ENCODE data around the gene NOS1. TPM values are rescaled to one million over a fixed set of nuclear protein-coding genes. Genes with fewer than 3 reads are reported as not detected.

The NOS1 gene
- total and polyA plus RNA-seq, 2 donors (not counting 3 experiments of a cell fraction or from before 2014, with no cell fraction given): not detected

- Histone ChIP-seq H3K9ac (replicated peaks; ENCODE audit: extremely low read depth, insufficient read depth, low read length) (no peak overlapping the region), H3K79me2 (ENCODE audit: control insufficient read depth, insufficient read depth, low read length) (no peaks in the 10 kb centered on the region), H3K9me1 (replicated peaks; ENCODE audit: control insufficient read depth, extremely low read depth, insufficient read depth, low read length) (no peaks in the 10 kb centered on the region), H2AFZ (ENCODE audit: low read depth, low read length) (no peak overlapping the region), H3K27me3 (ENCODE audit: control insufficient read depth in 2 of 2, insufficient read depth in 2 of 2, low read length in 2 of 2) (no peaks in the 10 kb centered on the region), H3K36me3 (ENCODE audit: control insufficient read depth in 2 of 2, extremely low read depth in 1 of 2, insufficient read depth in 2 of 2, low read length in 2 of 2) (no peaks in the 10 kb centered on the region), H3K4me3 (replicated peaks in 1 of 3; ENCODE audit: insufficient read depth in 1 of 3, low read depth in 1 of 3, low read length in 3 of 3) (no peak overlapping the region), H3K27ac (ENCODE audit: insufficient read depth, low read depth, low read length) (no peak overlapping the region), H4K20me1 (replicated peaks; ENCODE audit: control insufficient read depth, extremely low read depth, insufficient read depth, low read length) (no peaks in the 10 kb centered on the region), H3K9me3 (replicated peaks; ENCODE audit: control insufficient read depth, insufficient read depth, low read length) (no peaks in the 10 kb centered on the region), H3K4me2 (ENCODE audit: insufficient read depth, low read length) (no peak overlapping the region), H3K4me1 (ENCODE audit: control insufficient read depth, extremely low read depth, insufficient read depth, low read length) (no peaks in the 10 kb centered on the region)
- DNase-seq (ENCODE audit: low read depth, low spot score): no peak
- no peak for FAIRE-seq
- BruUV-seq (replicated peaks): no TSS peak
- ChIA-PET POLR2A (no interaction called here), CTCF (no interaction called here)
- intact Hi-C loops (cut with micrococcal nuclease) (no loop called here), dilution Hi-C loops (cut with MboI; ENCODE audit: extremely low pct_ligation_motif_present, low sequenced_read_pairs) (no loop called here)
- TF ChIP-seq MAX (IDR thresholded peaks at IDR 0.05; ENCODE audit: insufficient read depth, insufficient read length) (no peak), FOS (IDR thresholded peaks at IDR 0.05; ENCODE audit: borderline replicate concordance, insufficient read depth, low read length) (no peak), JUN (IDR thresholded peaks at IDR 0.05; ENCODE audit: borderline replicate concordance, insufficient read depth, insufficient read length, low read depth) (no peak)
Observed at GRCh38 chr12:117273091-117273490, 88.3 kb downstream of the NOS1 start.

GRCh38 chr12:117272690-117273089 lies 88.7 kb downstream of the NOS1 start:
- CTCF ChIA-PET: no interaction called here
- TF ChIP-seq POLR2A (IDR thresholded peaks at IDR 0.05; ENCODE audit: low read depth, low read length) (no peak), GATA2 (IDR thresholded peaks at IDR 0.05; ENCODE audit: insufficient read depth, insufficient read length, low read depth, low read length) (no peak), POLR2AphosphoS5 (IDR thresholded peaks at IDR 0.05; ENCODE audit: insufficient read depth, low read depth, low read length) (no peak), FOS (IDR thresholded peaks at IDR 0.05; ENCODE audit: borderline replicate concordance, insufficient read depth, low read length) (no peak), MAX (IDR thresholded peaks at IDR 0.05; ENCODE audit: insufficient read depth, insufficient read length) (no peak), EZH2 (IDR thresholded peaks at IDR 0.05; ENCODE audit: borderline replicate concordance, low read depth, low read length, severe bottlenecking) (no peak), JUN (IDR thresholded peaks at IDR 0.05; ENCODE audit: borderline replicate concordance, insufficient read depth, insufficient read length, low read depth) (no peak), CTCF (IDR thresholded peaks at IDR 0.05; ENCODE audit: extremely low read depth in 1 of 2, insufficient read depth in 1 of 2, low read depth in 1 of 2, low read length in 2 of 2) (no peak), MYC (IDR thresholded peaks at IDR 0.05; ENCODE audit: low read depth, low read length) (no peak)
- intact Hi-C loops (cut with micrococcal nuclease) (no loop called here), dilution Hi-C loops (cut with MboI; ENCODE audit: extremely low pct_ligation_motif_present, low sequenced_read_pairs) (no loop called here)
- DNase-seq (ENCODE audit: low read depth, low spot score) (no peak), FAIRE-seq (no peak)
- H3K9me3 ChIP-seq (replicated peaks; ENCODE audit: control insufficient read depth, insufficient read depth, low read length): no peaks in the 10 kb centered on the region
- H4K20me1 ChIP-seq (replicated peaks; ENCODE audit: control insufficient read depth, extremely low read depth, insufficient read depth, low read length): no peaks in the 10 kb centered on the region
- no peaks in the 10 kb centered on the region for H3K9me1 ChIP-seq (replicated peaks; ENCODE audit: control insufficient read depth, extremely low read depth, insufficient read depth, low read length)
- H3K27ac ChIP-seq (ENCODE audit: insufficient read depth, low read depth, low read length): no peak overlapping the region
- no peaks in the 10 kb centered on the region for H3K4me1 ChIP-seq (ENCODE audit: control insufficient read depth, extremely low read depth, insufficient read depth, low read length)
- H3K36me3 ChIP-seq (ENCODE audit: control insufficient read depth in 2 of 2, extremely low read depth in 1 of 2, insufficient read depth in 2 of 2, low read length in 2 of 2): no peaks in the 10 kb centered on the region
- no peak overlapping the region for H3K4me2 ChIP-seq (ENCODE audit: insufficient read depth, low read length)
- no peak overlapping the region for H3K9ac ChIP-seq (replicated peaks; ENCODE audit: extremely low read depth, insufficient read depth, low read length)
- no peaks in the 10 kb centered on the region for H3K27me3 ChIP-seq (ENCODE audit: control insufficient read depth in 2 of 2, insufficient read depth in 2 of 2, low read length in 2 of 2)
- H3K79me2 ChIP-seq (ENCODE audit: control insufficient read depth, insufficient read depth, low read length): no peaks in the 10 kb centered on the region
- H3K4me3 ChIP-seq (replicated peaks in 1 of 3; ENCODE audit: insufficient read depth in 1 of 3, low read depth in 1 of 3, low read length in 3 of 3): no peak overlapping the region
- no peak overlapping the region for H2AFZ ChIP-seq (ENCODE audit: low read depth, low read length)
- POLR2A ChIA-PET: no interaction called here
- BruUV-seq (replicated peaks): no TSS peak

Measured in endothelial cell of umbilical vein (primary cell).